Subcutaneous adipose tissue (tissue), 4 donors: ENCODE measurements around the gene CCNF. TPM values are rescaled to one million over a fixed set of nuclear protein-coding genes. Genes with fewer than 3 reads are reported as not detected.

ENCODE experiments used
- small RNA-seq: library from RNA; depleted of rRNA; stranded (forward); fragments of <200 nt; gene quantifications from one replicate; pipeline ENCODE3, GENCODE V24; 2016
- total RNA-seq, 4 donors: library from RNA; depleted of rRNA; stranded (reverse); fragments of >200 nt; gene quantifications; one replicate each; pipeline ENCODE4 v1.1.0, GENCODE V29; 2016
- TF ChIP-seq, protein P1 (sequence below): fragments of 450-650 bp; IDR thresholded peaks from one replicate; pipeline ENCODE4 v1.5.1; 2016; ENCODE audit warnings: low read depth, mild to moderate bottlenecking, control low read depth, antibody characterized with exemption, moderate library complexity

Gene CCNF
- total RNA-seq, 4 donors from 2014 or later, result 1.8 to 5.1 (median 2.0) TPM

DNA sequence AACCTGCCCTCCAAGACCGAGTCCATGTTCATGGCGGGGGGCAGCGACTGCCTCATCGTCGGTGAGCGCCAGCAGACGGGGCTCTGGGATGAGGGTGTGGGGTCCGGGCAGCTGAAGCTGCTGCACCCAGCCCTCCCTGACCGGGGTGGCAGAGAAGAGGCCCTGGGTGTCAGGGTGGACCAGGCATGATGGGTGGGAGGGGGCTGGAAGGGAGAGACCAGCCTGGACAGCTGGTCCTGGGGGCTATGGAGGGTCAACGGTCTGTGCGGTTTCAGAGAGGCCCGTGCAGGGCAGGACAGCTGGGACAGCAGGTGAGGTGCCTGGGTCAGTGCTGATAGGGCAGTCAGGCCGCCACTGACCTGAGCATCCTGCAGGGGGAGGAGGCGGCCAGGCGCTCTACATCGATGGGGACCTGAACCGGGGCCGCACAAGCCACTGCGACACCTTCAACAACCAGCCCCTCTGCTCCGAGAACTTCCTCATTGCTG is 71.2 kb downstream of the CCNF start:
- TF ChIP-seq, protein P1, sequence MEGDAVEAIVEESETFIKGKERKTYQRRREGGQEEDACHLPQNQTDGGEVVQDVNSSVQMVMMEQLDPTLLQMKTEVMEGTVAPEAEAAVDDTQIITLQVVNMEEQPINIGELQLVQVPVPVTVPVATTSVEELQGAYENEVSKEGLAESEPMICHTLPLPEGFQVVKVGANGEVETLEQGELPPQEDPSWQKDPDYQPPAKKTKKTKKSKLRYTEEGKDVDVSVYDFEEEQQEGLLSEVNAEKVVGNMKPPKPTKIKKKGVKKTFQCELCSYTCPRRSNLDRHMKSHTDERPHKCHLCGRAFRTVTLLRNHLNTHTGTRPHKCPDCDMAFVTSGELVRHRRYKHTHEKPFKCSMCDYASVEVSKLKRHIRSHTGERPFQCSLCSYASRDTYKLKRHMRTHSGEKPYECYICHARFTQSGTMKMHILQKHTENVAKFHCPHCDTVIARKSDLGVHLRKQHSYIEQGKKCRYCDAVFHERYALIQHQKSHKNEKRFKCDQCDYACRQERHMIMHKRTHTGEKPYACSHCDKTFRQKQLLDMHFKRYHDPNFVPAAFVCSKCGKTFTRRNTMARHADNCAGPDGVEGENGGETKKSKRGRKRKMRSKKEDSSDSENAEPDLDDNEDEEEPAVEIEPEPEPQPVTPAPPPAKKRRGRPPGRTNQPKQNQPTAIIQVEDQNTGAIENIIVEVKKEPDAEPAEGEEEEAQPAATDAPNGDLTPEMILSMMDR, result no peak

DNA sequence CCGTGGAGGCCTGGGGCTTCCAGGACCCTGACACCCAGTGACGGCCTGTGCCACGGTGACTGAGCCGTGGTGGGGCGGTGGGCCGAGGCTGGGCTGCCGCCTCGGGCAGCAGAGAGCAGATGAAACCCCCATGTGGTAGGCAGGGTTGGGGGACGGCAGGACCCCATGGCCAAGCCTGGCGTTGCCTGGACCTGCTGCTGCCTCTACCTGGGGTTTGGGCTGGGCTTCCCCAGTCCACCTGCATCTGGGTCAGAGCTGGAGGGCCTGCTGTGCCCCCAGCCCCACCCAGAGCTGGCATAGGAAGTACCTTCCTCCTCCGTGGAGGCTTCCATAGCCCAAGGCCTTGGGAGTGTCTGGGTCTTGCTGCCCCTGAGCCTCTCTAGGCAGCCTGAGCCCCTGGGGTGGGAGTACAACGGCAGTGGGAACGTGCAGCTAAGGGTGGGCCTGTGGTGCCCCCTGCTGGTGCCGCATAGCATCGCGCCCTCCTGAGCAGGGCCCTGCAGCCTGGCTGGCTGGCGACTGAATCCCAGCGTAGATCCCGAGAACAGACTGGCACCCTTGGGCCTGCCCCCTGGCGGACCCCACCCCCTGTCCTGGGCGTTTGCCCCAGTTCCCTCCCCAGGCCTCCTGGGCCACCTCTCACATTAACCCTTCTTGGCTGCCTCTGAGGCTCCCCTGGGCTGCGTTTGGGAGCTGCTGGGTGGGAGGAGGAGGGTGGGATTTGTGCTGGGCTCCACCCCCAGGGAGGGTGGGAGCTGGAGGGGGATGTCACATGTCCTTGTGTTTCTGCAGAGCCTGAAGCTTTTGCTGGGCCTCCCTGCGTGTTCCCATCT is 71.9 kb downstream of the CCNF start:
- TF ChIP-seq, protein P1, result no peak

DNA sequence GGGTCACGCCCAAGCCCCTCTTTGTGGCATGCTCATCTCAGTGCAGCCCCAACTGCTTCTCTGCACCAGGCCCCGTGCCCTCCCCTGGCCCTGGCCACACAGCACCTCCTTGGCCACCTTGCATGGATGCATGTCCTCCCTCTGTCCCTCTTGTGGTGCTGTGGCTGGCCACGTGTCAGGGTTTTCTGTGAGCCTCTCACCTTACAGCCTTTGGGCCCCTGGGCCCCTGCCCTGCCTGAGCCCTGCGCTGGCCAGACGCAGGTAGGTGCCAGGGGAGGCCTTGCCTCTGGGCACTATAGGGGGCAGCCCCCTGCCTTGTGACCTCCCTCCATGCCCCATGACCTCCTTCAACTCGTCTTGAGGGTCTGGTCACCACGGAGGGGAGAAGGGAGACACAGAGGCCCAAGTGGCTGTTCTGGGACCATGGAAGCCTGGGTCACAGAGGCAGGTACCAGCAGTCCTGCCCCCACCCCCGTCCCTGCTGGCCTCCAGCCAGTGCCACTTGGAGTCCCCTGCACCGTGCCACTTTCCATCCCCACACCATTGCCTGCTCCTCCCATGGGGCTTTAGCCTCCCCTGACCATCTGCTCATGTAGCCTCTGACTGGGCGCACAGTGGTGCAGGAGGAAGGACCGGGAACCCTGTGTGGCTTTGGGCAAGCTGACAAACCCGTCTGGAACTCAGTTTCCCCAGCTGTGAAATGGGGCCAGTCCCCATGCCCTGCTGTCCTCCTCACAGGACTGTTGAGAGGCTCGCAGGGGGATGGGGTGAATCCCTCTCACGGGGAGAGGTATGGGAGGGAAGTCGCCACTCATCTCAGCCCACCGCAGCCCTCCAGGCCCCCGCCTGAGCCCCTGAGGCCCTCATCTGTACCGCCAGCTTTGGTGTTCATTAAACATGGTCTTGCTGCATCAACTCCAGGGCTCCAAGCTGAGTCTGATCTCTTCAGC is 73.0 kb downstream of the CCNF start:
- TF ChIP-seq, protein P1, result no peak

DNA sequence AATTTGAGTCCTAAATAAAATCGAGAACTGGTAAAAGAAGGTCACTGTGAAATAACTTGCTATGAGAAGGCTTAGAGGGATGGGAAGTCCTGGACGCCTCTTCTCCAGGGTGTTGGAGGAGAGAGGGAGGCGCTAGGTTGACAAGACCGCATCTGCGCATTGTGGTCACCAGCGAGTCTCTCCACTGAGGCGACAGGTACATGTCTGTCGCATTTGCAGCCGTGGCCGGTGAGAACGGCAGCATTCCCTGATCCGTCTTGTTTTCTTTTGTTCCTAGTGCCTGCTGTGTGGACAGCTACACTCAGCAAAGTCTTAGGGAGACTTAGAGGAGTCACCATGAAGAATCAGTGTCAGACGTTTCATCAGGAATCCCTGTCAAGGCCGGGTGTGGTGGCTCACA is 76.4 kb downstream of the CCNF start:
- TF ChIP-seq, protein P1, result no peak

DNA sequence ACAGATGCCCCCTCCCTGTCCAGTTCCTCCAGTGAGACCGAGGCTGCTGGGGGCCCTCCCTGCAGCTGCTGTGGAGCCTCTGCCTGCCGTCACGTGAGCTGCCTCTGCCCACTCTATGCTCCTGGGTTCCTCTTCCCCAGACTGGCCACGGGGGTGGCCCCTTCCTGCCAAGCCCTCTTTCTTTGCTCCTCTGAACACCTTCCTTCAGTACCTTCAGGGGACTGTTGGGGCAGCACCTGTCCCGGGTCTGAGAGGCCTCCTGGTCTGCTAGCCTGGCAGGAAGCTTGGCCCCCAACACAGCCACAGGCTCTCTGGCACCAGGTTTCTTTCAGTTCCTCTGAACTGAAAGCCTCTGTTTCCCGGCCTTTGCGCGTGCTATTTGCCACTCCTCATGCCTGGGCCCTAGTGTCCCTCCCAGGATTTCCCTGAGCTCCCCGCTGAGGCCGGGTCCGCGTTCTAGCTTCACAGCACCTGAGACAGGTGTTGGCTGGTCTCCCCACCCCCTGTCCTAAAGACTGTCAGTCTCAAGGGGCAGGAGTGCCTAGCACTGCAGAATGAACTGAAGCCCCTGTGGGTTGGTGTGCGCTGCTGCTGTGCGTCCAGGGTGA is 77.9 kb downstream of the CCNF start:
- TF ChIP-seq, protein P1, result no peak

DNA sequence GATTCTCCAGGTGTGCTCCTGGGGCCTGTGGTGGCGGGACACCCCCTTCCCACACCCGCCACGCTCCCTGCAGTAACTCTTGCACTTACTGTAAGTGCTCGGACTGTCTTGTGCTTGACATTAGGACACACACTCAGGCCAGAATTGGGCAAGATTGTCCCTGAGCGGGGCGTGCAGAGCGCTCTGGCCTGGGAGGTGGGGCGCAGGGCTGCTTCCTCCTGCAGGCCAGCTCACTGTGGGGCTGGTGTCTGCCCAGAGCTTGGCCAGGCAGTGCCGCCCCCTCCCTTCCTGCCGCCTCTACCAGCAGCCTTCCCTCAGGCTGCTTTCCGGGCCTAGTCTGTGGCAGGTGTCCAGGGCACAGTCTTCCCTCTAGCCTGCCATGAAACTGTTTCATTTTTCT is 78.4 kb downstream of the CCNF start:
- TF ChIP-seq, protein P1, result no peak

Small RNA genes within 50 kb of the gene (small RNA-seq; reads per million reads assigned to genes)
- gene MIR6768, result not detected

Other genes starting within 250 kb of the CCNF start
- not detected for gene CASKIN1, start 232.8 kb upstream of the CCNF start, total RNA-seq
- 10 to 100 TPM; 29.3 to 58.8 (median 38.0) TPM for gene MLST8, start 224.0 kb upstream of the CCNF start, total RNA-seq
- gene BRICD5, start 218.6 kb upstream of the CCNF start, total RNA-seq, result 1 to 10 TPM in 3 of 4 donors, under 1 TPM in 1; 0.66 to 6.0 (median 4.1) TPM
- 10 to 100 TPM in 3 of 4 donors, 1 to 10 TPM in 1; 7.7 to 21.1 (median 10.3) TPM for gene PGP, start 214.6 kb upstream of the CCNF start, total RNA-seq
- gene E4F1, start 205.9 kb upstream of the CCNF start, total RNA-seq, result 10 to 100 TPM in 3 of 4 donors, 1 to 10 TPM in 1; 9.6 to 33.2 (median 16.8) TPM
- under 1 TPM in 2 of 4 donors, not detected in 2; 0.34 to 0.82 TPM for gene DNASE1L2, start 193.0 kb upstream of the CCNF start, total RNA-seq
- 10 to 100 TPM; 32.4 to 96.5 (median 49.8) TPM for gene ECI1, start 177.9 kb upstream of the CCNF start, total RNA-seq
- 100 to 1,000 TPM in 1 of 4 donors, 10 to 100 TPM in 3; 66.6 to 127 (median 75.3) TPM for gene RNPS1, start 161.3 kb upstream of the CCNF start, total RNA-seq
- gene ABCA3, start 88.7 kb upstream of the CCNF start, total RNA-seq, result 10 to 100 TPM in 2 of 4 donors, 1 to 10 TPM in 2; 7.0 to 24.9 (median 9.5) TPM
- 1 to 10 TPM in 1 of 4 donors, under 1 TPM in 2, not detected in 1; 0.44 to 1.7 (median 0.51) TPM for gene TEDC2, start 30.7 kb downstream of the CCNF start, total RNA-seq
- not detected for gene NTN3, start 41.9 kb downstream of the CCNF start, total RNA-seq
- gene TBC1D24, start 45.7 kb downstream of the CCNF start, total RNA-seq, result 10 to 100 TPM in 1 of 4 donors, 1 to 10 TPM in 3; 7.0 to 30.1 (median 8.1) TPM
- 10 to 100 TPM; 26.4 to 98.9 (median 81.8) TPM for gene ATP6V0C, start 84.5 kb downstream of the CCNF start, total RNA-seq
- 10 to 100 TPM; 19.4 to 60.5 (median 42.9) TPM for gene AMDHD2, start 90.9 kb downstream of the CCNF start, total RNA-seq
- not detected for gene CEMP1, start 102.0 kb downstream of the CCNF start, total RNA-seq
- gene PDPK1, start 108.6 kb downstream of the CCNF start, total RNA-seq, result 10 to 100 TPM; 23.6 to 37.4 (median 34.2) TPM